ENCODE results near the gene CYGB.
A peak's percentile ranks its signal among the peaks of the same experiment; 100 is the strongest.
"Not testable (repeated sequence)": the region's sequence is repeated elsewhere in the genome, so short reads cannot be mapped to it uniquely, and the experiment has no call there.

Gene CYGB

DNA sequence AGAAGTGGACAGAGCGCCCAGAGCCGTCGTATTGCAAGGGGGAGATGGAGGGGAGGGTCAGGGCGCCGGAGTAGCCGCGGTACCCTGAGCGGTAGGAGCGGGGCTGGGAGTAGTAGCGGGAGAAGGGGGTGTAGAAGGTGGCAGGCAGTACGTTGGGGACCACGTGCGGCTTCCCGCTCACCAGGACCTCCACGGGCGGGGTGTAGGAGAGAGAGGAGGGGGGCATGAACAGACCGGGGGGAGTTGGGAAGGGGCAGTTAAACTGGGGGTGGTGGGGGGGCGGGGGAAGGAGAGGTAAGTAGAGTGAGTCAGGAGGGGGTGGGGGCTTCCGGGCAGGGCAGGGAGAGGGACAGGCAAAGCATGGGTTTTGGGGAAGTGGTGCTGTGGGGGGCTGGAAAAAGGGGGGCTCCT lies 31.3 kb upstream of the CYGB start:
- TF ChIP-seq, protein P1, sequence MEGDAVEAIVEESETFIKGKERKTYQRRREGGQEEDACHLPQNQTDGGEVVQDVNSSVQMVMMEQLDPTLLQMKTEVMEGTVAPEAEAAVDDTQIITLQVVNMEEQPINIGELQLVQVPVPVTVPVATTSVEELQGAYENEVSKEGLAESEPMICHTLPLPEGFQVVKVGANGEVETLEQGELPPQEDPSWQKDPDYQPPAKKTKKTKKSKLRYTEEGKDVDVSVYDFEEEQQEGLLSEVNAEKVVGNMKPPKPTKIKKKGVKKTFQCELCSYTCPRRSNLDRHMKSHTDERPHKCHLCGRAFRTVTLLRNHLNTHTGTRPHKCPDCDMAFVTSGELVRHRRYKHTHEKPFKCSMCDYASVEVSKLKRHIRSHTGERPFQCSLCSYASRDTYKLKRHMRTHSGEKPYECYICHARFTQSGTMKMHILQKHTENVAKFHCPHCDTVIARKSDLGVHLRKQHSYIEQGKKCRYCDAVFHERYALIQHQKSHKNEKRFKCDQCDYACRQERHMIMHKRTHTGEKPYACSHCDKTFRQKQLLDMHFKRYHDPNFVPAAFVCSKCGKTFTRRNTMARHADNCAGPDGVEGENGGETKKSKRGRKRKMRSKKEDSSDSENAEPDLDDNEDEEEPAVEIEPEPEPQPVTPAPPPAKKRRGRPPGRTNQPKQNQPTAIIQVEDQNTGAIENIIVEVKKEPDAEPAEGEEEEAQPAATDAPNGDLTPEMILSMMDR (conservative IDR thresholded peaks at IDR 0.05; ENCODE audit: control insufficient read depth, insufficient read depth, low read depth, low read length), result no peak
- no peak for DNase-seq (ENCODE audit: low read depth)
- no peak overlapping the region for H3K4me3 ChIP-seq (ENCODE audit: control insufficient read depth, low read depth, low read length)

DNA sequence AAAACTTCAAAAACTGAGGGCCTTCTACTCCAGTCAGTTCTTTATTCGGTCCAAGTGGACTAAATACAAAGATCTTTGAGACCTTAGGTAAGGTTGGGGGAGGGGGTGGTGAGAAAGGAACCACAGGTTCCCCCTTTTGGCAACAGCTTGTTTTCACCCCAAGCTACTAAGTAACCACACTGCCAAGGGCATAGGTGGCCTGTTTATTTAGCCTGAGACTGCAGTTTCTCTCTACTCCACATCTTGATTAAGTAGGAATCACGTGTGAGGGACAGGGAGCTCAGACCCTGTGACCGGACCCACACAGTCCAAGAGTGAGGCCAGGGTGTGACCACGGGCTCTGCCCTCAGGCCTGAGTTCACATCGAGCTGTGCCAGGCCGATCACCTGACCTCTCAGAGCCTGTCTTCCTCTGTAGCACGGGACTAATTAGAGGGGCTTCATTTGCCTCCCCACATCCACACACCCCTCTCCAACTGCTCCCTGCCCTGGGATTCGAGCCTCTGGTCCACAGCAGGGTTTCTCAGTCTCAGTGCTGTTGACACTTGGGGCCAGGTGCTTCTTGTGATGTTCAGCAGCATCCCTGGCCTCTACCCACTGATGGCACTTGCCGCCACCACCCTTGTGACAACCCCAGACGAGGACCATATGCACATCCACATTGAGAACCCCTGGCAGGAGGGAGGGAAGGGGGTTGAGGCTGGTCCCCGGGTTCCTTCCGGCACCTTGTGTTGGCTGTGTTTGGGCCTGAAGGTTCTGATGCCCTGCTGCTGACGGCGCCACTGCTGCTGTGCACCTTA lies 30.3 kb upstream of the CYGB start:
- no peak overlapping the region for H3K4me3 ChIP-seq (ENCODE audit: control insufficient read depth, low read depth, low read length)
- TF ChIP-seq, protein P1 (conservative IDR thresholded peaks at IDR 0.05; ENCODE audit: control insufficient read depth, insufficient read depth, low read depth, low read length), result no peak
- no peak for DNase-seq (ENCODE audit: low read depth)

DNA sequence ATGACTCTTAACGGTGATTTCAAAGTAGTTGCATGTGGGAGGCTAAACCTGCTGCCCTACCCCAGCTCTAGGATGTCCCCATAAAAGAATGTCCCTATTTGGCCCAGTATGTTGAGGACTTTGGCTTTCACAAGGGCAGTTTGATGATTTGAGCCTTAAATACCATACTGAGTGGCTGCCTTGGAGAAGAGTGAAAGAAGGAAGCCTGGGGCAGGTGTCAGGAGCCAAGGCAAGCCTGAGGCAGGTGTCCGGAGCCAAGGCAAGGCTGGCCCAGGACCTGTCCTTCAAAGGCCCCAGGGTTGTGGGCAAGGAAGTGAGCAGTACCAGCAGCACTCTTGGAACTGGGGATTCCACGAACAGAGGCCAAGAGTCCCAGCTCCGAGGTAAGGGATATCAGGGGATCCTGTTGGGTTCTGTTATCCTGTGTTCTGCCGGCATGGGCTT lies 29.5 kb upstream of the CYGB start:
- H3K4me3 ChIP-seq (ENCODE audit: control insufficient read depth, low read depth, low read length), result no peak overlapping the region
- TF ChIP-seq, protein P1 (conservative IDR thresholded peaks at IDR 0.05; ENCODE audit: control insufficient read depth, insufficient read depth, low read depth, low read length), result no peak
- no peak for DNase-seq (ENCODE audit: low read depth)

DNA sequence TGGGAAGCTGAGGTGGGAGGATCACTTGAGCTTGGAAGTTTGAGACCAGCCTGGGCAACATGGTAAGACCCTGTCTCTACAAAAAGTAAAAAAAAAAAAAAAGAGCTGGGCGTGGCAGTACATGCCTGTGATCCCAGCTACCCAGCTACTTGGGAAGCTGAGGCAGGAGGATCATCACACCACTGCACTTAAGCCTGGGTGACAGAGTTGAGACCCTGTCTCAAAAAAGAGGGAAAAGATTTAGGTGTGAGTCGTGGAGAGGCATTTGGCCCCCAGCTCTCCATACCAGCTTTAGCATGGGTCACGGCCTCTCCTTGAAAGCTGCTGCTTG lies 29.1 kb upstream of the CYGB start:
- no peak overlapping the region for H3K4me3 ChIP-seq (ENCODE audit: control insufficient read depth, low read depth, low read length)
- no peak for DNase-seq (ENCODE audit: low read depth)
- TF ChIP-seq, protein P1 (conservative IDR thresholded peaks at IDR 0.05; ENCODE audit: control insufficient read depth, insufficient read depth, low read depth, low read length), result no peak

DNA sequence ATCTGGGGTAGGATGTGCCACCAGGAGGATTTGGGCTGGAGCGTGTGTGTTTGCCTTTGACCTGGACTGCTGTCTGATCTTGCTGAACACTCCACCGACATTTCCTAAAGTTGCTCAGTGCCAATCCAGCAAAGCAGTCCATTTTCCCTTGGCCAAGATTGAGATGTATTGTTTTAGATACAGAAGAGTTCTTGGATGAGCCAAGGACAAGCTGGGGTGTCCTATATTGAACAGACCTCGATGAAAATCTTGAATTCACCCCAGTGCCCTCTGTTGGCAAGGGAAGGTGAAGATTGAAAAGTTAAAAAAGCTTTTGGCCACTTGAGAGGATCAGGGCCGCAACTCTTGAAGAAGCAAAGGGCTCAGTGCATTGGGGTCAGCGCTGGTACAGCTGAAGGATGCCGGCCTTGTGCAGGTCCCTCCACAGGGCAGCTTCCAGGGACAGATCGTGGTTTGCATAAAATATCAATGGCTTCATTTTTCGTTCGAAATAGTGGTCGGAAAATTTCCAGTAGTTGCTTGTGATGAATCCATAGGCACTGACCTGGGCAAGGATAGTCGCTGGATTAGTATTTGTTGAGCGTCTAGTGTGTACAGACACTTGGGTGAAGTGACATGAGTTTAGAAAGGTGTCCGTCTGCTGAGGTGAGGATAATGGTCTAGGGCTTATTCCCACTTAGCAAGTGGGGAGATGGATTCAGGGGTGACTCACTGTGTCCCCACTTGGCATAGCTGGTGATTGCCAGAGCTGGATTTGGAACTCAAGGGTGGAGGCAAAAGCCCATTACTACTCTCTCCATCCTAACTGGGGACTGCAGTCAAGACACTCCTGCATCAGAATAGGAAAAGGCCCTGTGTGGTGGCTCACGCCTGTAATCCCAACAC lies 28.5 kb upstream of the CYGB start:
- H3K4me3 ChIP-seq (ENCODE audit: control insufficient read depth, low read depth, low read length), result no peak overlapping the region
- TF ChIP-seq, protein P1 (conservative IDR thresholded peaks at IDR 0.05; ENCODE audit: control insufficient read depth, insufficient read depth, low read depth, low read length), result no peak
- no peak for DNase-seq (ENCODE audit: low read depth)

DNA sequence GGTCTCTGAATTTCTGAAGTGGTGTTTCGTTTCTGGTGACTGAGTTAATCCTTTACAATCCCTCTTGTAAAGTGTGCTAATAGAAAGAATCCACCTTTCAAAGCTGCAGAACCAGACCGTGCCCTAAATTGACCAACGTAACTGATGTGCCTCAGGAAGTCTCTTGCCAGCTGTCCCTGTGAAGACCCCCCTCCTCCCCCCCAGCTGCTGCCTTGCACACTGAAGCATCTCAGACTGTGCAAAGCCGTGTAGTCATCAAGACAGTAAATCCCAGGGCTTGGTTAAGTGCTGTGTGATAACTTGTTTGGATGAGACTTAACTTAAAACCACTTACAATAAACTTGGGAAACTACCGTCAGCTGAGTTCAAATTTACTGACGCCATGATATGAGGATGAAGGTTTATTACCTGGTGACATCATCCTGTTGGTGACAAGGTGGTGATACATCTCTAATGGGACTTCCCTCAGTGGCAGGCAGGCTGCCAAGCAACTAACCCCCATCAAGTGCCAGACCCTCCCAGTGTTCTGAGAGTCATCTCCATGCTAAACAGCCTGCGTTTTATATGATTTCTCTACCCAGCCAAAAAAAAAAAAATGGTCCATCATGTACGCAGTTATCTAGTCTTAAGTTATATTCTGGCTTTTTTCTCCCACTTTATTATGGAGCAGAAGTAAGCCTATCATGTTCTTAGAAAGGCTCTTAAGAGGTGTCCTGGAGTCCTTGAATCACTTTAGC lies 27.6 kb upstream of the CYGB start:
- peak; percentile 75 for DNase-seq (ENCODE audit: low read depth)

DNA sequence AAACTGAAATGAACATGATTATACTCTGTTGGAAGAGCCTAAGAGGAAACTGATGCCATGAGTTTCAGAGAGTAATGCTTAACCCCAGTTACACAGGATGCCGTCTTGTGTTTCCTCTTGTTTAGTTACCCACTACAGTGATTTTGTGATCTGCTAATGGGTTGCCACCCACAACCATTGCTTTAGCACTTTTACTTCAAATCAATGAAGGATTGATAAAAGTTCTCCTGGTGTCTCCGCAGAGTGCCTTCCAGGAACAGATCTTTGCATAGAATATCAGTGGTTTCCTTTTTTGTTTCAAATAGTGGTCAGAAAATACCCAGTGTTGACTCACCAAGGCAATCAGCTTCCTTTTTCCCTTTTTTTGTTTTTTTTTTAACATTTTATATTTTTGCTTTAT lies 25.9 kb upstream of the CYGB start:
- not testable (repeated sequence) for DNase-seq (ENCODE audit: low read depth); H3K4me3 ChIP-seq (ENCODE audit: control insufficient read depth, low read depth, low read length)

More for the DNA sequence above, 27.6 kb upstream of the CYGB start:
- not testable (repeated sequence) for H3K4me3 ChIP-seq (ENCODE audit: control insufficient read depth, low read depth, low read length)
